HG03378 (cell line): ENCODE data around the gene SOCS2.
"Not testable (repeated sequence)": the region's sequence is repeated elsewhere in the genome, so short reads cannot be mapped to it uniquely, and the experiment has no call there.

Experiments used
- ATAC-seq: cut with Tn5 transposase; IDR thresholded peaks from one replicate; pipeline ENCODE4 v1.9.1; 2021; ENCODE audit warnings: mild to moderate bottlenecking, moderate library complexity; ENCODE audit not compliant: unreplicated experiment

The SOCS2 gene

GRCh38 chr12:93592641-93593406, 20.3 kb downstream of the SOCS2 start:
- ATAC-seq: no peak

- no peak for ATAC-seq
Observed at GRCh38 chr12:93593843-93594242, 21.4 kb downstream of the SOCS2 start.

GRCh38 chr12:93594766-93595311, 22.4 kb downstream of the SOCS2 start:
- ATAC-seq: no peak

- ATAC-seq: no peak
Observed at GRCh38 chr12:93595351-93595750, 22.9 kb downstream of the SOCS2 start.

GRCh38 chr12:93597608-93598007, 25.1 kb downstream of the SOCS2 start:
- no peak for ATAC-seq

- no peak for ATAC-seq
Observed at GRCh38 chr12:93599192-93599591, 26.7 kb downstream of the SOCS2 start.

GRCh38 chr12:93601591-93601990, 29.1 kb downstream of the SOCS2 start:
- no peak for ATAC-seq

- no peak for ATAC-seq
Observed at GRCh38 chr12:93602897-93603668, 30.6 kb downstream of the SOCS2 start.

- ATAC-seq: no peak
Observed at GRCh38 chr12:93603762-93604161, 31.3 kb downstream of the SOCS2 start.

GRCh38 chr12:93608313-93608712, 35.8 kb downstream of the SOCS2 start:
- no peak for ATAC-seq

GRCh38 chr12:93609281-93610192, 37.1 kb downstream of the SOCS2 start:
- no peak for ATAC-seq

- ATAC-seq: no peak
Observed at GRCh38 chr12:93612776-93613175, 40.3 kb downstream of the SOCS2 start.

GRCh38 chr12:93614917-93615596, 42.6 kb downstream of the SOCS2 start:
- ATAC-seq: no peak

GRCh38 chr12:93616584-93617101, 44.2 kb downstream of the SOCS2 start:
- ATAC-seq: no peak

GRCh38 chr12:93618891-93619410, 46.5 kb downstream of the SOCS2 start:
- no peak for ATAC-seq

- ATAC-seq: no peak
Observed at GRCh38 chr12:93621986-93622385, 49.5 kb downstream of the SOCS2 start.

- no peak for ATAC-seq
Observed at GRCh38 chr12:93622485-93622884, 50.0 kb downstream of the SOCS2 start.

GRCh38 chr12:93624595-93625294, 52.3 kb downstream of the SOCS2 start:
- peak; percentile 84 for ATAC-seq

GRCh38 chr12:93625295-93625645, 52.8 kb downstream of the SOCS2 start:
- ATAC-seq: not testable (repeated sequence)
